K562 (cell line): ENCODE results near the gene GARRE1. TPM values are rescaled to one million over a fixed set of nuclear protein-coding genes. Genes with fewer than 3 reads are reported as not detected.

Experiments used
- ATAC-seq: fragments of 200-7000 bp; cut with Tn5 transposase; 3 replicates; pipeline ENCODE4 v1.9.1; 2020; ENCODE audit warnings: moderate library complexity
- BruUV-seq: library from RNA; stranded (reverse); fragments of 400-500 nt; replicated peaks from 2 replicates; lab custom pipeline; 2021; lab: Mats Ljungman, UMichigan
- CTCF ChIA-PET: fragments of 300-600 bp; formaldehyde crosslinking; extraction: SDS; loops from one replicate; lab custom pipeline; 2021; ENCODE audit warnings: low intra/inter-chr PET ratio; lab: Yijun Ruan, JAX
- POLR2A ChIA-PET: fragments of 300-600, 350-650 bp; sonication (Branson Sonifier 250); formaldehyde crosslinking; extraction: SDS; loops from one replicate; lab custom pipeline; 2021; ENCODE audit warnings: antibody characterized with exemption, inconsistent platforms; lab: Yijun Ruan, JAX
- DNase-seq, 4 experiments: peaks; one replicate each; pipeline versions ENCODE4 v3.0.0 to v3.0.0-alpha.2; 2011 to 2018; ENCODE audit warnings: low spot score in 3 of 4, mixed read lengths in 3 of 4; ENCODE audit errors: extremely low read depth in 1 of 4
- FAIRE-seq: peaks from 2 replicates; lab custom pipeline; 2011; peaks lifted over from hg19 to GRCh38; lab: Jason Lieb, UNC
- H2AFZ ChIP-seq: 2 replicates; pipeline ENCODE4 v1.6.0; 2011; ENCODE audit warnings: low read depth, low read length, control low read depth, inconsistent platforms
- H3K27ac ChIP-seq: fragments of 200-600 bp; 3 replicates; pipeline ENCODE4 v1.8.0; 2011; ENCODE audit warnings: low read depth, mild to moderate bottlenecking, control low read depth, inconsistent platforms, low read length, moderate library complexity, mixed read lengths; ENCODE audit errors: extremely low read depth
- H3K27me3 ChIP-seq, 2 experiments: fragments of 300-600 bp in 1 of 2; 2 replicates in 1 of 2; 3 replicates in 1 of 2; pipeline versions ENCODE4 v1.6.0 to v1.8.0; 2011; ENCODE audit warnings: inconsistent platforms in 2 of 2, low read length in 2 of 2, mild to moderate bottlenecking in 1 of 2, mixed read lengths in 1 of 2, moderate library complexity in 1 of 2; ENCODE audit not compliant: control insufficient read depth in 2 of 2, insufficient read depth in 2 of 2
- H3K36me3 ChIP-seq: fragments of 300-600 bp; 3 replicates; pipeline ENCODE4 v1.8.0; 2011; ENCODE audit warnings: mild to moderate bottlenecking, low read length, inconsistent platforms; ENCODE audit not compliant: control insufficient read depth, insufficient read depth
- H3K4me1 ChIP-seq, 2 experiments: fragments of 200-600 bp in 1 of 2; replicated peaks in 1 of 2; 2 replicates in 1 of 2; 3 replicates in 1 of 2; pipeline versions ENCODE4 v1.5.1 to v1.8.0; 2011; ENCODE audit warnings: inconsistent platforms in 2 of 2, low read length in 2 of 2, mild to moderate bottlenecking in 1 of 2, mixed read lengths in 1 of 2, moderate library complexity in 1 of 2; ENCODE audit not compliant: control insufficient read depth in 2 of 2, insufficient read depth in 2 of 2
- H3K4me2 ChIP-seq: 2 replicates; pipeline ENCODE4 v1.6.1; 2011; ENCODE audit warnings: low read length, control low read depth, inconsistent platforms, mixed read lengths; ENCODE audit not compliant: insufficient read depth
- H3K4me3 ChIP-seq: fragments of 200-600 bp; sonication (generic), shearing (Covaris generic); 2 replicates; pipeline ENCODE4 v1.5.1; 2016; ENCODE audit warnings: control low read depth, inconsistent platforms
- H3K79me2 ChIP-seq: fragments of 200-600 bp; 3 replicates; pipeline ENCODE4 v1.8.0; 2011; ENCODE audit warnings: low read length, inconsistent platforms; ENCODE audit not compliant: control insufficient read depth, insufficient read depth
- H3K9ac ChIP-seq, 2 experiments: 2 replicates each; pipeline versions ENCODE4 v1.6.0 to v1.6.1; 2011; ENCODE audit warnings: low read depth in 2 of 2, low read length in 2 of 2, control low read depth in 1 of 2, inconsistent platforms in 1 of 2, mild to moderate bottlenecking in 1 of 2, mixed read lengths in 1 of 2; ENCODE audit not compliant: insufficient read depth in 1 of 2
- H3K9me1 ChIP-seq: one replicate; pipeline ENCODE4 v1.6.0; 2011; ENCODE audit warnings: inconsistent platforms, mild to moderate bottlenecking, low read length, moderate library complexity; ENCODE audit not compliant: control insufficient read depth, insufficient read depth
- H3K9me3 ChIP-seq: replicated peaks from 2 replicates; pipeline ENCODE4 v1.5.1; 2011; ENCODE audit warnings: low read depth, low read length, inconsistent platforms; ENCODE audit not compliant: control insufficient read depth, insufficient read depth
- H4K20me1 ChIP-seq: replicated peaks from 2 replicates; pipeline ENCODE4 v1.6.1; 2011; ENCODE audit warnings: low read length, inconsistent platforms, mixed read lengths; ENCODE audit not compliant: control insufficient read depth, insufficient read depth
- CBFA2T3 ChIP-seq: fragments of 450-650 bp; IDR thresholded peaks from 2 replicates; pipeline ENCODE4 v1.6.1; 2017
- FIP1L1 ChIP-seq: fragments of 200-400 bp; formaldehyde crosslinking; IDR thresholded peaks from 2 replicates; pipeline ENCODE4 v1.6.1; 2018; ENCODE audit warnings: mild to moderate bottlenecking, low read depth, low read length; ENCODE audit not compliant: poor library complexity, severe bottlenecking
- HDAC1 ChIP-seq, 2 experiments: fragments of 450-650 bp; IDR thresholded peaks; 2 replicates each; pipeline ENCODE4 v1.6.1; 2016 to 2017; ENCODE audit warnings: inconsistent platforms in 1 of 2, mild to moderate bottlenecking in 1 of 2, moderate library complexity in 1 of 2
- MAFK ChIP-seq: IDR thresholded peaks from 2 replicates; pipeline ENCODE4 v1.6.1; 2011; ENCODE audit warnings: low read length, improper control_type of control experiment
- MAZ ChIP-seq, 2 experiments: fragments of 450-650 bp in 1 of 2; sonication (generic) in 1 of 2; formaldehyde crosslinking; IDR thresholded peaks in 1 of 2; conservative IDR thresholded peaks in 1 of 2; 2 replicates each; pipeline versions ENCODE4 v1.4.0 to v1.5.0; 2020; ENCODE audit warnings: mild to moderate bottlenecking in 1 of 2, missing genetic modification reagents in 1 of 2
- POLR2A ChIP-seq: fragments of 450-650 bp; conservative IDR thresholded peaks from 2 replicates; pipeline ENCODE4 v1.6.1; 2016
- POLR2B ChIP-seq: fragments of 450-650 bp; IDR thresholded peaks from 2 replicates; pipeline ENCODE4 v1.6.1; 2018; ENCODE audit warnings: low read depth; ENCODE audit not compliant: partially characterized antibody
- XRCC5 ChIP-seq: fragments of 200-400 bp; formaldehyde crosslinking; IDR thresholded peaks from 2 replicates; pipeline ENCODE4 v1.6.1; 2017; ENCODE audit warnings: low read depth, mild to moderate bottlenecking, low read length
- ZNF707 ChIP-seq: fragments of 250-450 bp; sonication (Bioruptor Pico); conservative IDR thresholded peaks from 2 replicates; pipeline ENCODE4 v1.8.0; 2022; ENCODE audit warnings: inconsistent platforms, mild to moderate bottlenecking, moderate library complexity
- ZNF764 ChIP-seq: fragments of 250-450 bp; sonication (Bioruptor Pico); IDR thresholded peaks from 2 replicates; pipeline ENCODE4 v1.4.0; 2020; ENCODE audit warnings: low read depth, mild to moderate bottlenecking, moderate library complexity
- ZNF780A ChIP-seq: fragments of 250-450 bp; sonication (Bioruptor Pico); IDR thresholded peaks from 2 replicates; pipeline ENCODE4 v1.5.0; 2021; ENCODE audit warnings: mild to moderate bottlenecking
- WGBS: fragments of 100-300 bp; shearing (Covaris generic); methylation state at CpG from one replicate; pipeline ENCODE4 v1.1.6; 2016; ENCODE audit warnings: low coverage, mixed read lengths; ENCODE audit not compliant: insufficient coverage; ENCODE audit errors: missing lambda C conversion rate; 5-methylcytosine and 5-hydroxymethylcytosine counted together
- in situ Hi-C: fragments of 300-500 bp; cut with MboI; formaldehyde crosslinking; loops from 4 replicates; pipeline ENCODE4 v1.15.0; 2018; ENCODE audit warnings: inconsistent platforms, mixed read lengths
- intact Hi-C: fragments of 100-400 bp; cut with micrococcal nuclease; formaldehyde crosslinking; loops from 2 replicates; pipeline ENCODE4 v1.14.2; 2022
- polyA plus RNA-seq, 8 experiments: library from polyadenylated mRNA; depleted of rRNA in 4 of 8; stranded (reverse) in 5 of 8; unstranded in 3 of 8; fragments of >200 nt; fragmentation: Nextera tagmentation in 2 of 8; fragmentation: Illumina TruSeq in 1 of 8; extraction: Ambion mirVana in 2 of 8; extraction: Trizol in 1 of 8; gene quantifications; 2 replicates each; pipeline versions ENCODE4 v1.2.1 to v1.2.3, GENCODE V29; 2011 to 2014; ENCODE audit warnings: inconsistent platforms in 1 of 8, missing spikeins in 1 of 8
- total RNA-seq, 7 experiments: library from RNA; depleted of rRNA in 6 of 7; stranded (reverse); fragments of >200 nt in 6 of 7; fragmentation: Illumina TruSeq in 2 of 7; extraction: Trizol in 2 of 7; gene quantifications; 2 replicates each; pipeline versions ENCODE4 v1.2.1 to v1.2.3, GENCODE V29; 2011 to 2021; ENCODE audit warnings: low replicate concordance in 1 of 7
- TF ChIP-seq, protein P1 (sequence below): fragments of 450-650 bp; IDR thresholded peaks from 2 replicates; pipeline ENCODE4 v1.6.1; 2016; ENCODE audit warnings: low read depth, mild to moderate bottlenecking, moderate library complexity
- TF ChIP-seq, protein P2 (sequence below): sonication (generic); formaldehyde crosslinking; IDR thresholded peaks from 2 replicates; pipeline ENCODE4 v1.8.1; 2023; ENCODE audit warnings: missing genetic modification reagents, mild to moderate bottlenecking, borderline replicate concordance
- TF ChIP-seq, protein P3 (sequence below): sonication (generic); formaldehyde crosslinking; IDR thresholded peaks from 2 replicates; pipeline ENCODE4 v1.8.1; 2023; ENCODE audit warnings: mild to moderate bottlenecking, missing genetic modification reagents, moderate library complexity

Gene GARRE1
- total and polyA plus RNA-seq, 9 of the 15 experiments (the other 6 are each of a cell fraction or from before 2014, with no cell fraction given) = 1.6 to 12.8 (median 7.5) TPM

DNA sequence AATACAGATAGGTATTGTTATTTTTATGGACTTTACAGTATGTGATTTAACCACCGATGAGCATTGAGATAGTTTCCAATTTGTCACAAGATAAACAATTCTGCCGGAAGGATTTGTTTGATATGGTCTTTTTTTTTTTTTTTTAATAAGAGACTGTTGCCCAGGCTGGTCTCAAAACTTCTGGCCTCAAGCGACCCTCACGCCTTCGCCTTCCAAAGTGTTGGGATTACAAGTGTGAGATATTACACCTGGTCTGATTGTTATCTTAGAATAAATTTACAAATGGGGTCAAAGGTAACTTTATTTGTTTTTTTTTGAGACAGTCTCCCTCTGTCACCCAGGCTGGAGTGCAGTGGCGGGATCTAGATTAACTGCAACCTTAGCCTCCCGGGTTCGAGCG lies 1.2 kb downstream of the GARRE1 start:
- Histone ChIP-seq H3K4me2 (peak overlapping the region; percentile 94), H3K4me3 (peak overlapping the region; percentile 81), H4K20me1 (no peaks in the 10 kb centered on the region), H3K36me3 (0 out of 3 replicates have a peak, but pooled peaks cover 4% of the 10 kb centered on the region), H3K27me3 (no peaks in the 10 kb centered on the region), H3K27ac (peak overlapping the region; percentile 82; the same call in 2 of the 3 replicates), H2AFZ (peak overlapping the region; percentile 82; the same call in 1 of the 2 replicates), H3K9me1 (no peaks in the 10 kb centered on the region), H3K4me1 (peaks cover 4 to 24% of the 10 kb centered on the region in 2 experiments; a peak in 3 of 5 replicates), H3K79me2 (peaks cover 35% of the 10 kb centered on the region), H3K9me3 (no peaks in the 10 kb centered on the region), H3K9ac (peak overlapping the region in 1 of 2 experiments; percentile 77; a peak in 2 of 4 replicates)
- BruUV-seq = no TSS peak
- ChIA-PET CTCF (no interaction called here), POLR2A (no interaction called here)
- DNase-seq = no peak
- intact Hi-C loops (loop anchor here (5.0 kb wide), 1 partner anchor 72 kb away; no protein-coding TSS in a partner anchor), in situ Hi-C loops (no loop called here)
- 40% methylated on average over 9 of the region's 9 CpGs for WGBS
- no peak for ATAC-seq
- peak; percentile 15 for FAIRE-seq
- TF ChIP-seq XRCC5 = no peak
- TF ChIP-seq, protein P1, sequence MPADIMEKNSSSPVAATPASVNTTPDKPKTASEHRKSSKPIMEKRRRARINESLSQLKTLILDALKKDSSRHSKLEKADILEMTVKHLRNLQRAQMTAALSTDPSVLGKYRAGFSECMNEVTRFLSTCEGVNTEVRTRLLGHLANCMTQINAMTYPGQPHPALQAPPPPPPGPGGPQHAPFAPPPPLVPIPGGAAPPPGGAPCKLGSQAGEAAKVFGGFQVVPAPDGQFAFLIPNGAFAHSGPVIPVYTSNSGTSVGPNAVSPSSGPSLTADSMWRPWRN = no peak
- TF ChIP-seq POLR2A = no peak
- TF ChIP-seq CBFA2T3 = no peak
- no peak for TF ChIP-seq ZNF764 (CRISPR knock-in tag)
- TF ChIP-seq, protein P2, sequence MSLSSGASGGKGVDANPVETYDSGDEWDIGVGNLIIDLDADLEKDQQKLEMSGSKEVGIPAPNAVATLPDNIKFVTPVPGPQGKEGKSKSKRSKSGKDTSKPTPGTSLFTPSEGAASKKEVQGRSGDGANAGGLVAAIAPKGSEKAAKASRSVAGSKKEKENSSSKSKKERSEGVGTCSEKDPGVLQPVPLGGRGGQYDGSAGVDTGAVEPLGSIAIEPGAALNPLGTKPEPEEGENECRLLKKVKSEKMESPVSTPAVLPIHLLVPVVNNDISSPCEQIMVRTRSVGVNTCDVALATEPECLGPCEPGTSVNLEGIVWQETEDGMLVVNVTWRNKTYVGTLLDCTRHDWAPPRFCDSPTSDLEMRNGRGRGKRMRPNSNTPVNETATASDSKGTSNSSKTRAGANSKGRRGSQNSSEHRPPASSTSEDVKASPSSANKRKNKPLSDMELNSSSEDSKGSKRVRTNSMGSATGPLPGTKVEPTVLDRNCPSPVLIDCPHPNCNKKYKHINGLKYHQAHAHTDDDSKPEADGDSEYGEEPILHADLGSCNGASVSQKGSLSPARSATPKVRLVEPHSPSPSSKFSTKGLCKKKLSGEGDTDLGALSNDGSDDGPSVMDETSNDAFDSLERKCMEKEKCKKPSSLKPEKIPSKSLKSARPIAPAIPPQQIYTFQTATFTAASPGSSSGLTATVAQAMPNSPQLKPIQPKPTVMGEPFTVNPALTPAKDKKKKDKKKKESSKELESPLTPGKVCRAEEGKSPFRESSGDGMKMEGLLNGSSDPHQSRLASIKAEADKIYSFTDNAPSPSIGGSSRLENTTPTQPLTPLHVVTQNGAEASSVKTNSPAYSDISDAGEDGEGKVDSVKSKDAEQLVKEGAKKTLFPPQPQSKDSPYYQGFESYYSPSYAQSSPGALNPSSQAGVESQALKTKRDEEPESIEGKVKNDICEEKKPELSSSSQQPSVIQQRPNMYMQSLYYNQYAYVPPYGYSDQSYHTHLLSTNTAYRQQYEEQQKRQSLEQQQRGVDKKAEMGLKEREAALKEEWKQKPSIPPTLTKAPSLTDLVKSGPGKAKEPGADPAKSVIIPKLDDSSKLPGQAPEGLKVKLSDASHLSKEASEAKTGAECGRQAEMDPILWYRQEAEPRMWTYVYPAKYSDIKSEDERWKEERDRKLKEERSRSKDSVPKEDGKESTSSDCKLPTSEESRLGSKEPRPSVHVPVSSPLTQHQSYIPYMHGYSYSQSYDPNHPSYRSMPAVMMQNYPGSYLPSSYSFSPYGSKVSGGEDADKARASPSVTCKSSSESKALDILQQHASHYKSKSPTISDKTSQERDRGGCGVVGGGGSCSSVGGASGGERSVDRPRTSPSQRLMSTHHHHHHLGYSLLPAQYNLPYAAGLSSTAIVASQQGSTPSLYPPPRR = no peak
- TF ChIP-seq MAFK = no peak
- TF ChIP-seq FIP1L1 = no peak
- no peak for TF ChIP-seq ZNF707 (CRISPR knock-in tag)
- TF ChIP-seq POLR2B = no peak
- TF ChIP-seq HDAC1 (IDR thresholded peaks at IDR 0.05) = no peak
- TF ChIP-seq, protein P3, sequence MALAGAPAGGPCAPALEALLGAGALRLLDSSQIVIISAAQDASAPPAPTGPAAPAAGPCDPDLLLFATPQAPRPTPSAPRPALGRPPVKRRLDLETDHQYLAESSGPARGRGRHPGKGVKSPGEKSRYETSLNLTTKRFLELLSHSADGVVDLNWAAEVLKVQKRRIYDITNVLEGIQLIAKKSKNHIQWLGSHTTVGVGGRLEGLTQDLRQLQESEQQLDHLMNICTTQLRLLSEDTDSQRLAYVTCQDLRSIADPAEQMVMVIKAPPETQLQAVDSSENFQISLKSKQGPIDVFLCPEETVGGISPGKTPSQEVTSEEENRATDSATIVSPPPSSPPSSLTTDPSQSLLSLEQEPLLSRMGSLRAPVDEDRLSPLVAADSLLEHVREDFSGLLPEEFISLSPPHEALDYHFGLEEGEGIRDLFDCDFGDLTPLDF (CRISPR knock-in tag) = no peak
- TF ChIP-seq ZNF780A = no peak
- no peak for TF ChIP-seq MAZ (CRISPR knock-in tag; conservative IDR thresholded peaks at IDR 0.05 in 1 of 2, IDR thresholded peaks at IDR 0.05 in 1 of 2)
